HUES6 (cell line): Measurements from ENCODE around the gene FSTL1.

ENCODE experiments used
- H3K27ac ChIP-seq: 2 replicates; pipeline ENCODE4 v1.7.0; 2013; ENCODE audit warnings: low read depth, mild to moderate bottlenecking, low read length, inconsistent platforms
- H3K27me3 ChIP-seq: 2 replicates; pipeline ENCODE4 v1.6.1; 2013; ENCODE audit warnings: low read length; ENCODE audit not compliant: control insufficient read depth, insufficient read depth
- H3K36me3 ChIP-seq: 2 replicates; pipeline ENCODE4 v1.6.1; 2013; ENCODE audit warnings: low read length; ENCODE audit not compliant: control insufficient read depth, insufficient read depth
- H3K4me1 ChIP-seq: 2 replicates; pipeline ENCODE4 v1.6.1; 2013; ENCODE audit warnings: low read length; ENCODE audit not compliant: control insufficient read depth, insufficient read depth
- H3K4me3 ChIP-seq: 2 replicates; pipeline ENCODE4 v1.5.1; 2013; ENCODE audit warnings: low read depth, low read length
- H3K9ac ChIP-seq: one replicate; pipeline ENCODE4 v1.6.1; 2013; ENCODE audit warnings: mild to moderate bottlenecking, low read length
- H3K9me3 ChIP-seq: 2 replicates; pipeline ENCODE4 v1.6.1; 2013; ENCODE audit warnings: low read depth, low read length; ENCODE audit not compliant: control insufficient read depth, insufficient read depth

FSTL1 gene

DNA sequence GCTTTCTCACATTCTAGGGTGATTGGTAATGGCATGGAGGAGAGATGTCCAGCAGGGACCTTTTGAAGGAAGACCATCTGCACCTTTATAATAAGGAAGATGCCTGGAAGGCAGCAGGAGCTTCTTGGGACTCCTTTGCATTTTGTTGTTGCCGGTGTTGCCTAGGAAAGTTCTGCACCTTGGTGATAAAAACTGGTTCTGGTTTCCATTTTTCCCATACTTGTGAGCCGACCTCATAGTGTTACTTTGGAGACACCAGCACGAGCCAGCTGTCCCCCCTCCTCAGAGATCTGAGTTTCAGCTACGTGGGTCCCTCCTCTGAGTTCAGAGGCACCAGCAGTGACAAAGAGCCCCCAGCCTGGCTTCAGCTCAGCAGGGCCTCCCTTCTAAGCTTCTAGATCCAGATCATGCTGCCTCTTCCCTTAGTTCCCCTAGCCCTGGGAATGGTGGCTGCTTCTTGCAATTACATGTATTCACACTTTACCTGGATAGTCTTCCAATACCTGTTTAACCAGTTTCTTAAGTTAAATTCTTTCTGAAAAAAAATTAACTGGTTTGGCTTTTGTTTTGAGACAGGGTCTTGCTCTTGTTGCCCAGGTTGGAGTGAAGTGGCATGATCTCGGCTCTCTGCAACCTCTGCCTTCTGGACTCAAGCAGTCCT lies 18.0 kb upstream of the FSTL1 start:
- Histone ChIP-seq H3K4me3 (no peak overlapping the region), H3K27ac (peak overlapping the region; percentile 91), H3K36me3 (no peaks in the 10 kb centered on the region), H3K9ac (peak overlapping the region; percentile 65), H3K27me3 (no peaks in the 10 kb centered on the region), H3K4me1 (peaks cover 30% of the 10 kb centered on the region), H3K9me3 (peaks cover 11% of the 10 kb centered on the region)

- no peak overlapping the region for H3K9ac ChIP-seq
- no peak overlapping the region for H3K27ac ChIP-seq
- H3K27me3 ChIP-seq, result no peaks in the 10 kb centered on the region
- no peaks in the 10 kb centered on the region for H3K9me3 ChIP-seq
- H3K36me3 ChIP-seq, result no peaks in the 10 kb centered on the region
- no peak overlapping the region for H3K4me3 ChIP-seq
- H3K4me1 ChIP-seq, result peaks cover 15% of the 10 kb centered on the region
These were observed 11.7 kb upstream of the FSTL1 start for GRCh38 chr3:120462409-120462959.

DNA sequence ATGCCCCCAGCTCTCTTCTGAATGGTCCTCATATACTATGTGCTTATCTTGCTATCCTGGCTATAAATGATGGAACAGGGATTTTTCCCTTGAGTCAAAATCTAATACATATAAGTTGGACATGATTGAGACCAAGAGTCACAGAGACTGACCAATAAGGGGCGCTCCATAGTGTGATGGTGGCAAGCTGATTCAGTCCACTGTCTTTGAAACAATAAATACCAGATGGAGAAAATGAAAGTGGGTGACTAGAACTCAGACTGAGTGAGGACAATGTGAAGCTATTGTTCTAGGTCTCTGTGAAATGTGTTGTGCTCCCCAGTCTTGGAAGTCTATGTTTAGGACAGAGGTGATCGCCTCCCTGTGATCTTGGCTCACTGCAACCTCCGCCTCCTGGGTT lies 10.6 kb upstream of the FSTL1 start:
- Histone ChIP-seq H3K4me1 (peaks cover 15% of the 10 kb centered on the region), H3K4me3 (no peak overlapping the region), H3K36me3 (no peaks in the 10 kb centered on the region), H3K27me3 (no peaks in the 10 kb centered on the region), H3K9ac (no peak overlapping the region), H3K27ac (no peak overlapping the region), H3K9me3 (no peaks in the 10 kb centered on the region)

DNA sequence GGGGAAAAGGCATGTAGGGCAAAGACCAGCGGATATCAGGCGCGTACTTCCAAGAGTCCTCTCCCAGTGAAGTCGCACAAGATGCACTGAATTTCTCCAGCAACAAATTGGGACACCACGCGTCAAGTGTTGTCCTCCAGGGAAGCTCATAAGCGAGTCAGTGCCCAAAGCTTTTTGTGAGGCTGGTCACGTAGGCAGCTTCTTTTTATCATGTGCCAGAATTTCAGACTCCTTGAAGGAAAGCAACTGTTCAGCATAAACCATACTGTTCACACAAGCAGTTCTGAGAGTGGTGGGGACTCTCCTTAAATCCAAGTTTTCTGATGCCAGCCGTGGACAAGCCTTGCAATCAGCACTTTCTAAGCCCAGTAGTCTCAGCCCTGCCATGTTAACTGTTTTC lies 10.1 kb upstream of the FSTL1 start:
- Histone ChIP-seq H3K9me3 (no peaks in the 10 kb centered on the region), H3K4me3 (no peak overlapping the region), H3K27ac (no peak overlapping the region), H3K9ac (no peak overlapping the region), H3K4me1 (peaks cover 15% of the 10 kb centered on the region), H3K36me3 (no peaks in the 10 kb centered on the region), H3K27me3 (no peaks in the 10 kb centered on the region)

DNA sequence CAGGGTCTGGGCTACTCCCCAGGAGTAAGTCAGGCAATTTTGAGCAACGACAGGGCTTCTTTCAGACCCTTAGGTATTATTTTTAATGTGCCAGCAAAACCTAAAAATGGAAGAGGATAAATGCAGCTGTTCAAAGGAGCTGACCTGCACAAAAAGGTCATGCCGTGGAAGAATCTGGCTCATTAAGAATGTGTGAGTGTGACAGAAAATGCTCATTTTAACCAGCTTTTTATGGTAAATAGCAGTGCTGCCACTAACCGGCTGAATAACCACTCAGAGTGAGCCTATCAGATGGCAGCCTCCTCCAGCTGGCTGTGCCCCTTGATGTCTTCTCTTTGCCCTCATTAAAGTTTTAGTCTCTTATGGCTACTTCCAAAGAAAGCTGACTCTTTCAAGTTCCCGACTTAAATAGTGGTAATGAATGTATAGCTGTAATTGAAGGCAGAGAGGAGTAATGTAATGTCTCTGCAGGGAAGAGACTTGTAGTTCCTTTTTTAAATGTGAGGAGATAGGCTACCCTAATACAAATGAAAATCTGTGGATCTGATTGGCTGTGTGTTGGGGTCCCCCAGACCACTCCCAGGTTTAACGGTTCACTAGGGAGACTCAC lies 9.5 kb upstream of the FSTL1 start:
- H3K9me3 ChIP-seq, result no peaks in the 10 kb centered on the region
- no peaks in the 10 kb centered on the region for H3K36me3 ChIP-seq
- H3K27me3 ChIP-seq, result no peaks in the 10 kb centered on the region
- H3K4me3 ChIP-seq, result no peak overlapping the region
- H3K9ac ChIP-seq, result no peak overlapping the region
- H3K27ac ChIP-seq, result no peak overlapping the region
- H3K4me1 ChIP-seq, result peaks cover 15% of the 10 kb centered on the region

DNA sequence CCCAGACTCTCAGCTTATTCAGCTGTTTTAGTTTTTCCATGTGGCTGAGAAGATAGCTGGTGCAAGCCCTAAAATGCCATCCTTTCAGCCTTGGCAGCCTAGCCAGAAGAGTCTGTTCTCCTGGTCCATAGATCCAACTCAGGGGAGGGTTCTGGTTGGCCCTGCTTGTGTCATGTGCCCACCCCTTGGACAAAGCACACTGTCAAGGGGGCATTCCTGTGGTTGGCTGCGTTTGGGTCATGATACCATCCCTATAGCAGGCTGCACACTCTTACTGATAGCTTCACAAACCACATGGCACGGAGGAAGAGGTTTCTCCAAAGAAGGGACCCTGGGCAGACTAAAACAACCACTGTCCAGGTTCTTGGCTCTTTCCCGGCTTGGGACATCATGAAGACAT lies 8.4 kb upstream of the FSTL1 start:
- no peaks in the 10 kb centered on the region for H3K9me3 ChIP-seq
- peaks cover 15% of the 10 kb centered on the region for H3K4me1 ChIP-seq
- H3K27ac ChIP-seq, result no peak overlapping the region
- H3K4me3 ChIP-seq, result no peak overlapping the region
- H3K27me3 ChIP-seq, result no peaks in the 10 kb centered on the region
- H3K9ac ChIP-seq, result no peak overlapping the region
- no peaks in the 10 kb centered on the region for H3K36me3 ChIP-seq

GRCh38 chr3:120457827-120458226 lies 7.0 kb upstream of the FSTL1 start:
- no peak overlapping the region for H3K9ac ChIP-seq
- H3K4me1 ChIP-seq, result peaks cover 16% of the 10 kb centered on the region
- H3K4me3 ChIP-seq, result no peak overlapping the region
- no peaks in the 10 kb centered on the region for H3K9me3 ChIP-seq
- no peaks in the 10 kb centered on the region for H3K36me3 ChIP-seq
- no peak overlapping the region for H3K27ac ChIP-seq
- H3K27me3 ChIP-seq, result no peaks in the 10 kb centered on the region

GRCh38 chr3:120454076-120454689 lies 3.4 kb upstream of the FSTL1 start:
- no peak overlapping the region for H3K27ac ChIP-seq
- H3K9me3 ChIP-seq, result no peaks in the 10 kb centered on the region
- H3K4me3 ChIP-seq, result no peak overlapping the region
- H3K36me3 ChIP-seq, result no peaks in the 10 kb centered on the region
- no peak overlapping the region for H3K9ac ChIP-seq
- H3K4me1 ChIP-seq, result peaks cover 20% of the 10 kb centered on the region
- H3K27me3 ChIP-seq, result no peaks in the 10 kb centered on the region

DNA sequence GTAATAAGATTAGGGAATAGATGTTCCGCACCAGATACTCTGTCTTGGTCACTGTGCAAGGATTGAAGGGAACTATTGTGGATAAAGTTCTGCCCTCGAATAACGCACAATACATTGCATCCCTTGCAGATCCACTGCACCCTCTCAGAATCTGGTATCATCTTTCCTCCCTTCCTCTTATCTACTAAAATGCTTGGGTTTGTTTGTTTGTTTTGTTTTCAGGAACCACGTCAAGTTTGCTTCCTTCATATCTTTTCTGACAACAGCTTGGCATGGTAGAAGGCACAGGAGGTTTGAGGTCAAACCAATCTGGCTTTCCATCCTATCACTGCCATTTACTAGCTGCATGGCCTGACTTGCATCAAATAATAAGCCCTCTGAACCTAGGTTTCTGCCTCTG lies 2.0 kb upstream of the FSTL1 start:
- H3K4me1 ChIP-seq, result peaks cover 33% of the 10 kb centered on the region
- H3K27me3 ChIP-seq, result no peaks in the 10 kb centered on the region
- H3K4me3 ChIP-seq, result no peak overlapping the region
- H3K9ac ChIP-seq, result no peak overlapping the region
- no peak overlapping the region for H3K27ac ChIP-seq
- H3K9me3 ChIP-seq, result no peaks in the 10 kb centered on the region
- H3K36me3 ChIP-seq, result no peaks in the 10 kb centered on the region

GRCh38 chr3:120451806-120452205 lies 1.0 kb upstream of the FSTL1 start:
- Histone ChIP-seq H3K4me1 (peaks cover 41% of the 10 kb centered on the region), H3K9ac (no peak overlapping the region), H3K27me3 (no peaks in the 10 kb centered on the region), H3K27ac (no peak overlapping the region), H3K36me3 (peaks cover 7% of the 10 kb centered on the region), H3K9me3 (no peaks in the 10 kb centered on the region), H3K4me3 (peak overlapping the region; percentile 87)

DNA sequence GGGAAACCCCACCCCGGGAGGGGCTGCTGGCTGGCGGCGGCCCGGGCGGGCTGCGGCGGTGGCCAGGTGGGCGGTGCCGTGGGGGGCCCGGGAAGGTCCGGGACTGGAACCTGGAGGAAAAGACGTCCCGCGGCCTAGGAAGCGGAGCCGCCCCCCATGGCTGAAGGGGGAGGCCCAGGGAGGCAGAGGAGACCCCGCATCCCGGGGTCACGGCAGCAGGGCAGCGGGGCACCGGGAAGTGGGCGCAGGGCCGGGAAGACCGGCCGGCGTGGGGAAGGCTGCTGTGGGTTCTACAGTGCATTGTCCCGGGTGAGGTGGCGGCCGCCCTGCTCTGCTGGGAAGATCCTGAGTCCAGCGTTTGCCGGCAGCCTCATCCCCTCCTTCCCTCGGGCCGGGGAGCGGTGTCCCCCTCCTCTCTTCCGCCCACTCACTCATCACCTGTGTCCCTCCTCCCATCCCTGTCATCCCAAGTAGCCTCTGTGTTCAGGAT lies 525 bp upstream of the FSTL1 start:
- H3K36me3 ChIP-seq, result peaks cover 10% of the 10 kb centered on the region
- H3K9me3 ChIP-seq, result no peaks in the 10 kb centered on the region
- H3K4me3 ChIP-seq, result peak overlapping the region; percentile 87
- peaks cover 41% of the 10 kb centered on the region for H3K4me1 ChIP-seq
- H3K9ac ChIP-seq, result peak overlapping the region; percentile 90
- H3K27me3 ChIP-seq, result no peaks in the 10 kb centered on the region
- peak overlapping the region; percentile 90; the same call in 1 of the 2 replicates for H3K27ac ChIP-seq
